ENCODE measurements around the gene COL17A1. TPM values are rescaled to one million over a fixed set of nuclear protein-coding genes. Genes with fewer than 3 reads are reported as not detected.

COL17A1 gene
- 1.6 to 2.7 TPM (median 2.2 TPM) in 5 replicates for total RNA-seq (2022; extraction: Qiagen RNA extraction)

GRCh38 chr10:104085801-104086400 is at the start of gene COL17A1:
Gene COL17A1 (minus strand): TSS chr10:104085880. CDS start chr10:104080673, 5,207 bp downstream.

DNA sequence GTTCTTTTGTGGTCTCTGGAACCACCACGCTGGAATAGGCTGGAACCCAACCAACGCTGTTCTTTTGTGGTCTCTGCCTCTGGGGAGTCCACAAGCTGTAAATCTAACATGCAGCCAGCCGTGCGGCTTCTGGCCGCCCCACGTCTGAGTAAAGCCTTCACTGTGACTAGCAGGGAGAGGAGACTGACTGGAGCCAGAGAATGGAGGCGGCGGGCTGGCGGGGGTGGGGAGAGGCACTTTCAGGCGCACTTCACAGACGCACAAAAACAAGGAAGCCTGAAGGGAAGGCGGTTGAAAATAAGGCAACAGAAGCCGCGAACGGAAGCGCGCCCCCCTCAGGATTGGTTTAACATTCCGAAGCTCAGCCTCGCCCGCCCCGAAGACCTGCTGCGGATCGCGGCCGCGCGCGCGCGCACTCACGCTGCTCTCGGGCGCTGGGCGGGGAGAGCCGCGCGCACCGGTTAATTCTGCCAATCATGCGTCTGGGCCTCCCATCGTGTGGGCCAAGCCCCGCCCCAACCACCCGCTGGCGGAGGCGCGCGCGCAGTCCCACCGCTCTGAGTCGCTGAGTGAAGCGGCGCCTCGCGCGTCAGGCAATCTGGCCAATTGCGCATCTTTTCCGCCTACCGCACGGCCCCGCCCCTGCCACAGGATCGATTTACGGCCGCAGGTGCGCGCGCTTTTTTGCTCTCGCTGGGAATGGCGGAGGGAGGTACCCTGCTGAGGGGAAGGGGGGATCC is 36.0 kb upstream of the COL17A1 start, which contains the start of gene SFR1:
Gene SFR1 (plus strand): TSS at position 687 of the 740 bp plus-strand sequence. CDS start 13 bp downstream, at position 700.

Other genes starting within 250 kb of the COL17A1 start
- 1.2 to 2.8 TPM (median 1.9 TPM) in 5 replicates for gene SH3PXD2A, start 230.3 kb downstream of the COL17A1 start, total RNA-seq (2022; extraction: Qiagen RNA extraction)
- gene STN1, start 167.7 kb downstream of the COL17A1 start, total RNA-seq (2022; extraction: Qiagen RNA extraction): 16.5 to 19.4 TPM (median 19.0 TPM) in 5 replicates
- 21.7 to 37.8 TPM (median 28.7 TPM) in 5 replicates for gene SLK, start 118.7 kb downstream of the COL17A1 start, total RNA-seq (2022; extraction: Qiagen RNA extraction)
- gene SFR1, start 36.3 kb upstream of the COL17A1 start, total RNA-seq (2022; extraction: Qiagen RNA extraction): 14.5 to 23.5 TPM (median 15.5 TPM) in 5 replicates
- 0.17 to 0.30 TPM (median 0.30 TPM) in 5 replicates for gene CFAP43, start 146.5 kb upstream of the COL17A1 start, total RNA-seq (2022; extraction: Qiagen RNA extraction)
- 235 to 263 TPM (median 252 TPM) in 5 replicates for gene GSTO1, start 169.0 kb upstream of the COL17A1 start, total RNA-seq (2022; extraction: Qiagen RNA extraction)
- gene GSTO2, start 183.3 kb upstream of the COL17A1 start, total RNA-seq (2022; extraction: Qiagen RNA extraction): 2.1 to 2.3 TPM (median 2.2 TPM) in 5 replicates